ENCODE results near the gene ADGRG2.
"Not testable (repeated sequence)": the region's sequence is repeated elsewhere in the genome, so short reads cannot be mapped to it uniquely, and the experiment has no call there.

Gene ADGRG2

DNA sequence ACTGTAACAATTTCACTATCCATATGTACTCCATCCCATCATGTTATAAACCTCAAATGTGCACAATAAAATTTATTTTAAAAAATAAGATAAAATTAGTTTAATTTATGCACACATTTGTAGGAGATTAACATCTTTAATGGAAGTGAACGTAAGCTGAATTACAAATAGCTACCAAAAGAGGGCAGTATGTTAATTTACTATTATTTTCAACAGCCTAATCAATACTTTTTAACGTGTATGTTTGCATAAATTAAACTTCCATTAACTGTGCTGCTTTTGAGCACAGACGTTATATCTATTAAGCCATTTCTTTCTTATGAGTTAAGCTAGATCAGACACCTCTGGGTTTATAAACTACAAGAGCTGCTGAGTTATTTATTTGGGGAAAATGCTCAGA is 81.9 kb downstream of the ADGRG2 start:
- TF ChIP-seq, protein P1, sequence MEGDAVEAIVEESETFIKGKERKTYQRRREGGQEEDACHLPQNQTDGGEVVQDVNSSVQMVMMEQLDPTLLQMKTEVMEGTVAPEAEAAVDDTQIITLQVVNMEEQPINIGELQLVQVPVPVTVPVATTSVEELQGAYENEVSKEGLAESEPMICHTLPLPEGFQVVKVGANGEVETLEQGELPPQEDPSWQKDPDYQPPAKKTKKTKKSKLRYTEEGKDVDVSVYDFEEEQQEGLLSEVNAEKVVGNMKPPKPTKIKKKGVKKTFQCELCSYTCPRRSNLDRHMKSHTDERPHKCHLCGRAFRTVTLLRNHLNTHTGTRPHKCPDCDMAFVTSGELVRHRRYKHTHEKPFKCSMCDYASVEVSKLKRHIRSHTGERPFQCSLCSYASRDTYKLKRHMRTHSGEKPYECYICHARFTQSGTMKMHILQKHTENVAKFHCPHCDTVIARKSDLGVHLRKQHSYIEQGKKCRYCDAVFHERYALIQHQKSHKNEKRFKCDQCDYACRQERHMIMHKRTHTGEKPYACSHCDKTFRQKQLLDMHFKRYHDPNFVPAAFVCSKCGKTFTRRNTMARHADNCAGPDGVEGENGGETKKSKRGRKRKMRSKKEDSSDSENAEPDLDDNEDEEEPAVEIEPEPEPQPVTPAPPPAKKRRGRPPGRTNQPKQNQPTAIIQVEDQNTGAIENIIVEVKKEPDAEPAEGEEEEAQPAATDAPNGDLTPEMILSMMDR (conservative IDR thresholded peaks at IDR 0.05; ENCODE audit: low read depth, low read length), result peak; percentile 44
- DNase-seq (ENCODE audit: low read depth), result no peak
- no peak overlapping the region for H3K4me3 ChIP-seq (ENCODE audit: low read depth, low read length)

DNA sequence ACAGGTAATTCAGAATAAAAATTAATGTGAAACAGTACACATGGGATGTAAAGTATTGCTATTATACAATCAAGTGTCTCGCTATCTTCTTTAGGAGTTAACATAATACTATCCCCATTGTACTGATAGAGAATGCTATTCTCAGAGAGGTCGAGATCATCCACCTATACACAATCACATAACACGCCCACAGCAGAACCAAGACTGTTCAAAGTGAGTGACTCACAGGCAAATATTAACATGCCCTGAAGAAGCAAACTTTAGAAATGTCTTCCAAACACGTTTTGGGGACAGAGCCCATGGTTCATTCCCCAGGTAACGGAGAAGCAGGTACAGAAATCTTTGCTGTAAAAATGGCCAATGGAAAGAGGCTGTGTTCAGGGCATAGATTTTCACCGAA is 88.2 kb downstream of the ADGRG2 start:
- H3K4me3 ChIP-seq (ENCODE audit: low read depth, low read length), result no peak overlapping the region
- TF ChIP-seq, protein P1 (conservative IDR thresholded peaks at IDR 0.05; ENCODE audit: low read depth, low read length), result no peak
- DNase-seq (ENCODE audit: low read depth), result no peak

DNA sequence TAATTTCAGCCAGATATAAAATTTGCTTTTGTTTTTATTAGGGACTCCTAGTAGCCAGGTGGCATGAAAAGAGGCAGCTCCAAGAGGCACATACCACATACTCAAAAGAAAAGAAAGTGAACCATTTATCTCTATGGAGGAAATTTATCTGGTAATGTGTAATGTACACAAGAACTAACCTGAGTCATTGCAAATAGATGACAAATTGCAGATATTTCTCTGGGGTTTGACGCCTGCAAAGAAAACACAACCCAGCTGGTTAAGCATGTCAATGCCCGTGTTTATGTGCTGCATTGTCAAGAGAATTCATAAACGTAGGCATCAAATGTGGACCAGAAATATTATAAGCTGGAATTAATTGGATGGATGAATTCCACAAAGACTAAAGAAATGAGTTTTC is 91.5 kb downstream of the ADGRG2 start:
- no peak for DNase-seq (ENCODE audit: low read depth)
- H3K4me3 ChIP-seq (ENCODE audit: low read depth, low read length), result no peak overlapping the region
- TF ChIP-seq, protein P1 (conservative IDR thresholded peaks at IDR 0.05; ENCODE audit: low read depth, low read length), result no peak

DNA sequence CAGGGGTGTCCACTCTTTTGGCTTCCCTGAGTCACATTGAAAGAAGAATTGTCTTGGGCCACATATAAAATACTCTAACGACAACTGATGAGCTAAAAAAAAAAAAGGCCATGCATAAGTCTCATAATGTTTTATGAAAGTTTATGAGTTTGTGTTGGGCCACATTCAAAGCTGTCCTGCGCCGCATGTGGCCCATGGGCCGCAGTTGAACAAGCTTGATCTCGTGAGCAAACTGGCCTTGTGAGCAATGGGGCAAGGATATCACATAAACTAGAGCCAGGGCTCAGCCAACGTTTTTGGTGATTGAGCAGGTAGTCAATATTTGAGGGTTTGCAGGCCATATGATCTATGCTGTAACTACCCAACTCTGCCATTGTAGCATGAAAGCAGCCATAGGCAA is 93.7 kb downstream of the ADGRG2 start:
- H3K4me3 ChIP-seq (ENCODE audit: low read depth, low read length), result no peak overlapping the region
- DNase-seq (ENCODE audit: low read depth), result no peak
- TF ChIP-seq, protein P1 (conservative IDR thresholded peaks at IDR 0.05; ENCODE audit: low read depth, low read length), result no peak

DNA sequence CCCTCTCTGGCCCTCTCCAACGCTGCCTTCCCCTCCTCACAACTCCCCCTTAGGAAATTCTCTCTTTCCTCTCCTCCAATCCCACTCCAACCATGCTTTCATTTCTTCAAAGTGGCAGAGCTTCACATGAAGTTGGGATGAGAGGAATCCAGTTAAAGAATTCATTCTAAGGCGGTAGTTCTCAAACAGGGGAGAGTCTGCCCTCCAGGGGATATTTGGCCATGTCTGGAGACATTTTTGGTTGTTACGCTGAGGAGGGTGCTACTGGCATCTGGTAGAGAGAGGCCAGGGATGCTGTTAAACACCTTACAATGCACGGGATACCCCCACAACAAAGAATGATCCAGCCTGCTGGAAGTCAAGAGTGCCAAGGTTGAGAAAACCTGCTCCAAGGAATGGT is 97.9 kb downstream of the ADGRG2 start:
- TF ChIP-seq, protein P1 (conservative IDR thresholded peaks at IDR 0.05; ENCODE audit: low read depth, low read length), result no peak
- DNase-seq (ENCODE audit: low read depth), result no peak
- H3K4me3 ChIP-seq (ENCODE audit: low read depth, low read length), result no peak overlapping the region

DNA sequence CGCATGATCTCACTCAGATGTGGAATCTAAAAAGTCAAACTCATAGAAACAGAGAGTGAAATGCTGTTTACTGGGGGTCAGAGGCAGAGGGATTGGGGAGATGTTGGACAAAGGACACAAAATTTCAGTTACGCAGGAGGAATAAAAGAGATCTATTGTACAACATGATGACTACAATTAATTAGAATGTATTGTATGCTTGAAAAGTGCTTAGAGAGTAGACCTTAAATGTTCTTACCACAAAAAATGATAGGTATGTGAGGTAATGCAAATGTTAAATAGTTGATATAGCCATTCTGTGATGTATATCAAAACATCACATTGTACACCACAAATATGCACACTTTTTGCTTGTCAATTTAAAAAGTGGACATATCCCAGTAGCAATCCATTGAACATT is 102.3 kb downstream of the ADGRG2 start:
- TF ChIP-seq, protein P1 (conservative IDR thresholded peaks at IDR 0.05; ENCODE audit: low read depth, low read length), result no peak
- no peak overlapping the region for H3K4me3 ChIP-seq (ENCODE audit: low read depth, low read length)
- DNase-seq (ENCODE audit: low read depth), result peak; percentile 46

DNA sequence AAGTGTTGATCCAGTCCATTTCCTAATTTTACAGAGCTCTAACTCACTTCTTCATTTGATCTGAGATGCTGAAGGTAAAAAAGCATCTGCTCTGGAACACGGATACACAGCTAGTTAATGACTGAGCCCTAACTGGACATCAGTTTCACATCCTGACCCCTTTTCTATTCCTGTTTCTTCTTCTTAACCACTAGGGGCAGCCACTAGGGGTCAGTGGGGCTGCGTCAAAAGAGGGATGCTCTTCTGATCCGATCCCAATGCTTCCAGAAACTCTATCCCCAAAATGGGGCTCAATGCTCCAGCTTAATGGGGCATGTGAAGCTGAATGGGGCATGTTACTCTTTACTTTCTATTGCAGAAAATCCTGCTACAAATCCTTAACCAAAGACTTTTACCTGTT is 105.0 kb downstream of the ADGRG2 start:
- DNase-seq (ENCODE audit: low read depth), result peak; percentile 41
- TF ChIP-seq, protein P1 (conservative IDR thresholded peaks at IDR 0.05; ENCODE audit: low read depth, low read length), result peak; percentile 73
- no peak overlapping the region for H3K4me3 ChIP-seq (ENCODE audit: low read depth, low read length)

DNA sequence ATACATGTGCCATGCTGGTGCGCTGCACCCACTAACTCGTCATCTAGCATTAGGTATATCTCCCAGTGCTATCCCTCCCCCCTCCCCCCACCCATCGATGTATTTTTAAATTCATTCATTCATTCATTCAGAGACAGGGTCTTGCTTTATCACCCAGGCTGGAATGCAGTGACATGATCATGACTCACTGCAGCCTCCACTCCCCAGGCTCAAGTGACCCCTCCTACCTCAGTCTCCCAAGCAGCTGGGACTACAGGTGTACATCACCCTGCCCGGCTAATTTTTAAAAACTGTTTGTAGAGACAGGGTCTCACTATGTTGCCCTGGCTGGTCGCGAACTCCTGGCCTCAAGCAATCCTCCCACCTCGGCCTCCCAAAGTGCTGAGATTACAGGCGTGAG is 105.7 kb downstream of the ADGRG2 start:
- not testable (repeated sequence) for DNase-seq (ENCODE audit: low read depth); H3K4me3 ChIP-seq (ENCODE audit: low read depth, low read length)
